Thoracic aorta (tissue), 2 donors: Measurements from ENCODE around the gene TAF6L. TPM values are rescaled to one million over a fixed set of nuclear protein-coding genes. Genes with fewer than 3 reads are reported as not detected.

Source experiments
- ATAC-seq: fragments of 150-250 bp; one replicate; pipeline ENCODE4 v1.8.0; 2017; ENCODE audit warnings: low read depth; ENCODE audit not compliant: insufficient number of reproducible peaks, low FRiP score
- DNase-seq: peaks from one replicate; pipeline ENCODE4 v3.0.0-alpha.2; 2020; ENCODE audit warnings: low spot score
- H3K27ac ChIP-seq, 2 donors: fragments of 200-600 bp; sonication (generic); 1 replicate in 1 of 2; 2 replicates in 1 of 2; pipeline ENCODE4 v1.5.1; 2016; ENCODE audit warnings: mild to moderate bottlenecking in 2 of 2, moderate library complexity in 2 of 2
- H3K27me3 ChIP-seq: fragments of 200-600 bp; sonication (generic); replicated peaks from 2 replicates; pipeline ENCODE4 v1.6.0; 2016; ENCODE audit warnings: mild to moderate bottlenecking; ENCODE audit not compliant: insufficient read depth
- H3K36me3 ChIP-seq: fragments of 200-600 bp; sonication (generic); one replicate; pipeline ENCODE4 v1.5.1; 2016
- H3K4me1 ChIP-seq, 2 donors: fragments of 200-600 bp; sonication (generic); 1 replicate in 1 of 2; 2 replicates in 1 of 2; pipeline versions ENCODE4 v1.5.1 to v1.6.0; 2016; ENCODE audit warnings: low read depth in 2 of 2, mild to moderate bottlenecking in 1 of 2; ENCODE audit not compliant: control insufficient read depth in 1 of 2
- H3K4me3 ChIP-seq: fragments of 200-600 bp; sonication (generic); 2 replicates; pipeline ENCODE4 v1.5.1; 2016; ENCODE audit warnings: mild to moderate bottlenecking
- H3K9me3 ChIP-seq: fragments of 200-600 bp; sonication (generic); 2 replicates; pipeline ENCODE4 v1.5.1; 2016
- CTCF ChIP-seq: fragments of 200-600 bp; sonication (generic); IDR thresholded peaks from one replicate; pipeline ENCODE4 v1.5.1; 2019; ENCODE audit warnings: antibody characterized with exemption
- total RNA-seq, 2 donors: library from RNA; depleted of rRNA; stranded (reverse); fragments of >200 nt; gene quantifications; one replicate each; pipeline versions ENCODE4 v1.1.0 to v1.2.3, GENCODE V29; 2016

TAF6L gene
- total RNA-seq, 2 donors from 2014 or later = 18.5 to 22.2 TPM

GRCh38 chr11:62801071-62801470, 29.9 kb downstream of the TAF6L start:
- no peak for ATAC-seq
- Histone ChIP-seq H3K36me3 (peaks cover 66% of the 10 kb centered on the region), H3K4me3 (no peak overlapping the region), H3K27ac (no peak overlapping the region), H3K27me3 (no peaks in the 10 kb centered on the region), H3K4me1 (peaks cover 11 to 21% of the 10 kb centered on the region in 2 donors), H3K9me3 (no peaks in the 10 kb centered on the region)
- TF ChIP-seq CTCF = no peak
- no peak for DNase-seq

- peaks cover 33% of the 10 kb centered on the region for H3K36me3 ChIP-seq
- H3K27ac ChIP-seq = peak overlapping the region; percentile 86 to 94
- H3K4me3 ChIP-seq = peak overlapping the region; percentile 98
- no peak for TF ChIP-seq CTCF
- H3K4me1 ChIP-seq = peaks cover 13 to 28% of the 10 kb centered on the region in 2 donors
- H3K9me3 ChIP-seq = no peaks in the 10 kb centered on the region
- DNase-seq (no peak), ATAC-seq (no peak)
- H3K27me3 ChIP-seq = no peaks in the 10 kb centered on the region
Measured at GRCh38 chr11:62804310-62805075, 33.3 kb downstream of the TAF6L start.

- peak within 1 kb of the TSS; percentile 86 to 94 for H3K27ac ChIP-seq
- H3K36me3 ChIP-seq = peaks cover 25% of the 10 kb centered on the region
- peak; percentile 72 for DNase-seq
- H3K27me3 ChIP-seq = no peaks in the 10 kb centered on the region
- peak; percentile 89 for ATAC-seq
- peak within 1 kb of the TSS; percentile 98 for H3K4me3 ChIP-seq
- peaks cover 13 to 28% of the 10 kb centered on the region in 2 donors for H3K4me1 ChIP-seq
- no peak for TF ChIP-seq CTCF
- H3K9me3 ChIP-seq = no peaks in the 10 kb centered on the region
Measured at GRCh38 chr11:62805076-62805892, 34.1 kb downstream of the TAF6L start, which contains the start of gene NXF1. Gene NXF1, minus strand, starts transcription at chr11:62805440. Its CDS starts 84 bp downstream, at chr11:62805356.

GRCh38 chr11:62805961-62806441, 34.8 kb downstream of the TAF6L start:
- H3K27me3 ChIP-seq = no peaks in the 10 kb centered on the region
- peaks cover 20% of the 10 kb centered on the region for H3K36me3 ChIP-seq
- peak overlapping the region; percentile 86 to 94 for H3K27ac ChIP-seq
- ATAC-seq = no peak
- no peaks in the 10 kb centered on the region for H3K9me3 ChIP-seq
- peaks cover 13 to 28% of the 10 kb centered on the region in 2 donors for H3K4me1 ChIP-seq
- H3K4me3 ChIP-seq = peak overlapping the region; percentile 98
- no peak for TF ChIP-seq CTCF
- DNase-seq = no peak

- DNase-seq = no peak
Measured at GRCh38 chr11:62806611-62807121, 35.5 kb downstream of the TAF6L start.

More at GRCh38 chr11:62806611-62807121, 35.5 kb downstream of the TAF6L start:
- no peak for ATAC-seq
- H3K27ac ChIP-seq = peak overlapping the region; percentile 86 to 94
- no peak for TF ChIP-seq CTCF
- H3K36me3 ChIP-seq = peaks cover 14% of the 10 kb centered on the region
- H3K4me1 ChIP-seq = peaks cover 13 to 28% of the 10 kb centered on the region in 2 donors
- no peaks in the 10 kb centered on the region for H3K9me3 ChIP-seq
- peak overlapping the region; percentile 98 for H3K4me3 ChIP-seq
- no peaks in the 10 kb centered on the region for H3K27me3 ChIP-seq
